Activated naive CD8-positive, alpha-beta T cell (primary cell): ENCODE data around the gene RNF31.
"Not testable (repeated sequence)": the region's sequence is repeated elsewhere in the genome, so short reads cannot be mapped to it uniquely, and the experiment has no call there.

Experiments used
- H3K27ac Mint-ChIP-seq: one replicate; pipeline ENCODE4 v1.8.0; 2021; ENCODE audit warnings: mixed read lengths
- H3K27me3 Mint-ChIP-seq: one replicate; pipeline ENCODE4 v1.8.0; 2021; ENCODE audit warnings: mixed read lengths
- H3K36me3 Mint-ChIP-seq: one replicate; pipeline ENCODE4 v1.8.0; 2021; ENCODE audit warnings: mixed read lengths
- H3K4me1 Mint-ChIP-seq: one replicate; pipeline ENCODE4 v1.8.0; 2021; ENCODE audit warnings: low read depth, mixed read lengths
- H3K4me3 Mint-ChIP-seq: one replicate; pipeline ENCODE4 v1.8.0; 2021; ENCODE audit warnings: mild to moderate bottlenecking, mixed read lengths
- H3K9me3 Mint-ChIP-seq: one replicate; pipeline ENCODE4 v1.8.0; 2021; ENCODE audit warnings: low read depth, mixed read lengths

Gene RNF31

DNA sequence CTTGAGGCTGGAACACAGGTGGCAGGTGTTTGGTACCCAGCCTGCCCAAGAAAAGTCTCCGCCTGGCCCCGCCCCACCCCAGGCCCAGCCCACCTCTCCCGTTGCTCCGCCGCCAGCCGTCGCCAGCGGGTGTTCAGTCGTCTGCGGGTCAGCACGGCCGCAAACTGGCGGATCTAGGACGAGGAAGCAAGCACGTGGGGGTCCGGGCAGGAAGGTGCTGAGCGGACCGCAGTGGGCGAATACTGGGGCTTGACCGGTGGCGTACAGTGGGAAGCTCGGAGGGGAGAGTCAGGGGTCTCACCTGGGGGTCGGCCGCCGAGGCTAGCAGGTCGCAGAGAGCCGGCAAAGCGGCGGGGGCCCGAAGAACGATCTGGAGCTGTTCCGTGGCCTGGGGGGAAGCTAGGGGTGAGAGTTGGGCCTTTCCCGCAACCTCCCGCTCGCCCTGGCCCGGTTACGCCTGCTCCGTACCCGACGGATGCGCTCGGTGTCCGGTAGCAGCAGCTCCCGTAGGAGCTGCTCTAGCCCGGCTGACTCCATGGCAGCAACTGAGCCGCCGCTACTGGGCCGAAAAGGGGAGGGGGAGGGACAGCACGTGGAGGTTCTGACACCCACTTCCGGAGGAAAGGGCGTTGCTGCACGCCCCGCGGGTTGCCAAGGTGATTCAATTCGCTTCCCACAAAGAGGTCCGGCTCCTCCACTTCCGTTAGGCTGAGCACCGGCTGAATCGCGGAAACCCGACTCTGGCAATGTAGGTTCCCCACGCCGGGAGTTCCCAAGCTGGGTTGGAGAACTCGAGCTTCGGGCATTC lies 41.2 kb downstream of the RNF31 start, which contains the start of gene IPO4:
TSS of gene IPO4 (minus strand) at position 566 of the 808 bp plus-strand sequence. CDS start at position 537, 29 bp downstream.
- Mint-ChIP-seq H3K27me3 (no peaks in the 10 kb centered on the region), H3K27ac (peak within 1 kb of the TSS; percentile 90), H3K4me3 (peak within 1 kb of the TSS; percentile 93), H3K36me3 (peaks cover 15% of the 10 kb centered on the region), H3K4me1 (peaks cover 41% of the 10 kb centered on the region), H3K9me3 (no peaks in the 10 kb centered on the region)

DNA sequence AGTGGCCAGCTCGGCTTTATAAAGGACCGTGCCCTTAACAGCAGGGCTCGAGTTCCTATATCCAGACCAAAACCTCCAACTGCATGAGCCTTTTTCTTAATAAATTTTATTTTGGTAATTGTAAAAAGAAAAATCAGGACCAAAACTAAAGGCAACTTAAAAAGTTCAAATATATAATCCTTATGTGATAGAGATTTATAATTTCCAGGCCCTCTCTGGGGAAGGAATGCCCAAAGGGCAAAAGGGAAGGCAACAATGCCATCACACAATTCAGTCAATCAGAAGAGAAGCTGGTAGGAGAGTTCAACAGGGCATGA lies 41.7 kb downstream of the RNF31 start:
- Mint-ChIP-seq H3K27ac (peak overlapping the region; percentile 90), H3K4me3 (peak overlapping the region; percentile 93), H3K27me3 (no peaks in the 10 kb centered on the region), H3K36me3 (peaks cover 17% of the 10 kb centered on the region), H3K4me1 (peaks cover 44% of the 10 kb centered on the region), H3K9me3 (no peaks in the 10 kb centered on the region)

GRCh38 chr14:24189460-24189859 lies 42.2 kb downstream of the RNF31 start:
- H3K27ac Mint-ChIP-seq = peak overlapping the region; percentile 90
- H3K4me3 Mint-ChIP-seq = peak overlapping the region; percentile 93
- H3K9me3 Mint-ChIP-seq = no peaks in the 10 kb centered on the region
- peaks cover 18% of the 10 kb centered on the region for H3K36me3 Mint-ChIP-seq
- H3K4me1 Mint-ChIP-seq = peaks cover 48% of the 10 kb centered on the region
- H3K27me3 Mint-ChIP-seq = no peaks in the 10 kb centered on the region

GRCh38 chr14:24190416-24190815 lies 43.1 kb downstream of the RNF31 start:
- Mint-ChIP-seq H3K4me3 (no peak overlapping the region), H3K9me3 (no peaks in the 10 kb centered on the region), H3K27me3 (no peaks in the 10 kb centered on the region), H3K36me3 (peaks cover 18% of the 10 kb centered on the region), H3K27ac (no peak overlapping the region), H3K4me1 (peaks cover 52% of the 10 kb centered on the region)

- no peaks in the 10 kb centered on the region for H3K9me3 Mint-ChIP-seq
- H3K36me3 Mint-ChIP-seq = peaks cover 13% of the 10 kb centered on the region
- H3K27me3 Mint-ChIP-seq = no peaks in the 10 kb centered on the region
- H3K4me1 Mint-ChIP-seq = peaks cover 55% of the 10 kb centered on the region
- H3K4me3 Mint-ChIP-seq = peak overlapping the region; percentile 44
- H3K27ac Mint-ChIP-seq = peak overlapping the region; percentile 46
Measured at GRCh38 chr14:24192933-24193332, 45.6 kb downstream of the RNF31 start.

- peak overlapping the region; percentile 91 for H3K4me3 Mint-ChIP-seq
- H3K36me3 Mint-ChIP-seq = peaks cover 14% of the 10 kb centered on the region
- no peaks in the 10 kb centered on the region for H3K27me3 Mint-ChIP-seq
- H3K9me3 Mint-ChIP-seq = no peaks in the 10 kb centered on the region
- peak overlapping the region; percentile 97 for H3K27ac Mint-ChIP-seq
- peaks cover 59% of the 10 kb centered on the region for H3K4me1 Mint-ChIP-seq
Measured at GRCh38 chr14:24194186-24194872, 47.0 kb downstream of the RNF31 start.

DNA sequence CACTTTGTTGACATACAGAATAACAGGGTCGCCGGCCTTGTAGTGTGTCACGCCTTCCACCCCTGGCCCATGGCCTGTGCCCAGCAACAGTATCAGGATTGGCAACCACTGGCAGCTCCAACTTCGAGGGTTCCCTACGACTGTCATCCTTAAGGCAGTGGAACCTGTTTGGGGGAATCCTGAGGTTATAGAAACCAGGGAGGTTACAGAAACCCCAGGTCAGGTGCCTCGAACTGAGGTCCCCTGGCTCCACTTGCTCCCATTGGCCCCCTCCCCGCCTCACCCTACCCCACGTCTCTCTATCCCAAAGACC lies 47.5 kb downstream of the RNF31 start:
- Mint-ChIP-seq H3K9me3 (no peaks in the 10 kb centered on the region), H3K27ac (peak overlapping the region; percentile 97), H3K36me3 (peaks cover 14% of the 10 kb centered on the region), H3K27me3 (no peaks in the 10 kb centered on the region), H3K4me3 (peak overlapping the region; percentile 91), H3K4me1 (peaks cover 58% of the 10 kb centered on the region)

GRCh38 chr14:24195186-24196070 lies 48.1 kb downstream of the RNF31 start, which contains the start of gene TM9SF1:
Gene TM9SF1 (minus strand): TSS chr14:24195441. CDS start chr14:24195019, 422 bp downstream.
- Mint-ChIP-seq H3K4me1 (peaks cover 54% of the 10 kb centered on the region), H3K36me3 (peaks cover 14% of the 10 kb centered on the region), H3K27ac (peak within 1 kb of the TSS; percentile 97), H3K4me3 (peak within 1 kb of the TSS; percentile 91), H3K27me3 (no peaks in the 10 kb centered on the region), H3K9me3 (no peaks in the 10 kb centered on the region)

GRCh38 chr14:24196071-24197055 lies 49.1 kb downstream of the RNF31 start:
- Mint-ChIP-seq H3K9me3 (no peaks in the 10 kb centered on the region), H3K4me1 (peaks cover 51% of the 10 kb centered on the region), H3K36me3 (peaks cover 15% of the 10 kb centered on the region)

DNA sequence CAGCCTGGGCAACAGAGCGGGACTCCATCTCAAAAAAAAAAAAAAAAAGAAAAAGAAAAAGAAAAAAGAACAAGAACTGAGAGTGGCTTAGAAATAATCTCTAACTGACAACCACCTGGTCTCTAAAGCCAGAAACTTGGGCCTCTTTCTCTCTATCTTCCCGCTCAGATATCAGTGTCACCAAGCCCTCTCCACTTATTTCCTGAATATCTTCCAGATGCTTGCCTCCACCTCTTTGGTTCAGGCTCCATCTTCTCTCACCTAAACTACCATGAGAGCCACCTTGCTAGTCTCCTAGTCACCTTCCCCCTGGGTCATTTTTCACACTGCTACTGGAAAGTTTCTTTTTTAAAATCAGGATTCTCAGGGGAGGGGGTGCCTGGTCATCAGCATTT lies 49.8 kb downstream of the RNF31 start:
- peaks cover 19% of the 10 kb centered on the region for H3K36me3 Mint-ChIP-seq
- peak overlapping the region; percentile 77 for H3K27ac Mint-ChIP-seq
- peak overlapping the region; percentile 91 for H3K4me3 Mint-ChIP-seq
- no peaks in the 10 kb centered on the region for H3K27me3 Mint-ChIP-seq
- no peaks in the 10 kb centered on the region for H3K9me3 Mint-ChIP-seq
- peaks cover 49% of the 10 kb centered on the region for H3K4me1 Mint-ChIP-seq

More at GRCh38 chr14:24196071-24197055, 49.1 kb downstream of the RNF31 start:
- Mint-ChIP-seq H3K27me3 (no peaks in the 10 kb centered on the region), H3K4me3 (peak overlapping the region; percentile 91), H3K27ac (peak overlapping the region; percentile 97)

GRCh38 chr14:24198814-24199524 lies 51.7 kb downstream of the RNF31 start:
- peak overlapping the region; percentile 50 for H3K27ac Mint-ChIP-seq

DNA sequence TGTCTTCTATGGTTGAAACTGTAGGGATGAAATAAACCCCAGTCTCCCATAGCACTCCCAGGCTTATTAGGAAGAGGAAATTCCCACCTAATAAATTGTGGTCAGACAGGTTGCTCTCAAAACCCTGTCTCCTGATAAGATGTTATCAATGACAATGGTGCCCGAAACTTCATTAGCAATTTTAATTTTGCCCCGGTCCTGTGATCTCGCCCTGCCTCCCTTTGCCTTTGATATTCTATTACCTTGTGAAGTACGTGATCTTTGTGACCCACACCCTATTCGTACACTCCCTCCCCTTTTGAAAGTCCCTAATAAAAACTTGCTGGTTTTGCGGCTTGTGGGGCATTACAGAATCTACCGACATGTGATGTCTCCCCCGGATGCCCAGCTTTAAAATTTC lies 55.2 kb downstream of the RNF31 start:
- H3K27ac Mint-ChIP-seq, H3K4me3 Mint-ChIP-seq, H3K27me3 Mint-ChIP-seq, H3K9me3 Mint-ChIP-seq: not testable (repeated sequence)
- Mint-ChIP-seq H3K4me1 (peaks cover 40% of the 10 kb centered on the region), H3K36me3 (peaks cover 19% of the 10 kb centered on the region)

More at GRCh38 chr14:24198814-24199524, 51.7 kb downstream of the RNF31 start:
- H3K4me1 Mint-ChIP-seq = peaks cover 39% of the 10 kb centered on the region
- no peaks in the 10 kb centered on the region for H3K27me3 Mint-ChIP-seq
- H3K4me3 Mint-ChIP-seq = peak overlapping the region; percentile 66
- no peaks in the 10 kb centered on the region for H3K9me3 Mint-ChIP-seq
- H3K36me3 Mint-ChIP-seq = peaks cover 19% of the 10 kb centered on the region

- H3K27me3 Mint-ChIP-seq, H3K27ac Mint-ChIP-seq, H3K4me3 Mint-ChIP-seq, H3K9me3 Mint-ChIP-seq: not testable (repeated sequence)
- Mint-ChIP-seq H3K36me3 (peaks cover 20% of the 10 kb centered on the region), H3K4me1 (peaks cover 42% of the 10 kb centered on the region)
Measured at GRCh38 chr14:24203249-24203886, 56.1 kb downstream of the RNF31 start.
